GM21526 (cell line): ENCODE results near the gene EYS.

Experiments used
- ATAC-seq: cut with Tn5 transposase; IDR thresholded peaks from one replicate; pipeline ENCODE4 v1.9.1; 2021; ENCODE audit warnings: moderate library complexity; ENCODE audit not compliant: unreplicated experiment, low FRiP score

EYS gene

GRCh38 chr6:64680446-64680845 lies 1026.6 kb downstream of the EYS start:
- no peak for ATAC-seq

- no peak for ATAC-seq
Measured at GRCh38 chr6:64679416-64679815, 1027.6 kb downstream of the EYS start.

GRCh38 chr6:64672651-64673050 lies 1034.4 kb downstream of the EYS start:
- no peak for ATAC-seq

DNA sequence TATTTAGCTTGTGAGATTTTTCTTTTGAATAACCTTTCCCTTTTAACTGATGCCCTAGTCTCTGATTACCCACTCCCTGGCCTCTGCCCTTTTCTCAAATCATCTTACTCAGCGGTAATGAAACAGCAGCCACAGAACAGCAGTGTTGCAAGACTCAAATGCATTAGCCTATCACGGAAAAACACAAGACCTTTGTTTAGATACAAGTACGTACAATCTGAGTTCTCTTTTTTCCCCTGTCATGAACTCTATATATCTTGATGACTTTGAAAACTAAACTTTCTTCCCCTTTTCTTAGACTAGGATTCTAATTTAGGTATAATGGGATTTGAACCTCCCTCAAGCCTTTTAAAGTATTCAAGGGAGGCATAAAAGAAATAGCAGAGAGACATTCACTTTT lies 1034.9 kb downstream of the EYS start:
- no peak for ATAC-seq

- ATAC-seq, result no peak
Measured at GRCh38 chr6:64665137-64665536, 1041.9 kb downstream of the EYS start.

DNA sequence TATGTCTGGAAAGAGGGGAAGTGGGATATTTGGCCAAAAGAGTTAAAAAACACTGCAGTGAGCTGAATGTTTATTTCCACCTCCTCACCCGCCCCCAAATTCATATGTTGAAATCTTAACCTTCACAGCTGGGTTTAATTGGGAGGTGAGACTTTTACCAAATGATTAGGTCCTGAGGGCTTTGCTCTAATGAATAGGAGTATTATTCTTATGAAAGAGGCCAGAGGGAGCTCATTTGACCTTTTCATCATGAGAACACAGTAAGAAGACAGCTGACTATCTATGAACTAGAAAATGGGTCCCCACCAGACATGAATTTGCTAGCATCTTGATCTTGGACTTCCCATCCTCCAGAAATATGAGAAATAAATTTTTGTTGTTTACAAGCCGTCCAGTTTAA lies 1042.5 kb downstream of the EYS start:
- ATAC-seq, result no peak

- ATAC-seq, result no peak
Measured at GRCh38 chr6:64644024-64644423, 1063.0 kb downstream of the EYS start.

DNA sequence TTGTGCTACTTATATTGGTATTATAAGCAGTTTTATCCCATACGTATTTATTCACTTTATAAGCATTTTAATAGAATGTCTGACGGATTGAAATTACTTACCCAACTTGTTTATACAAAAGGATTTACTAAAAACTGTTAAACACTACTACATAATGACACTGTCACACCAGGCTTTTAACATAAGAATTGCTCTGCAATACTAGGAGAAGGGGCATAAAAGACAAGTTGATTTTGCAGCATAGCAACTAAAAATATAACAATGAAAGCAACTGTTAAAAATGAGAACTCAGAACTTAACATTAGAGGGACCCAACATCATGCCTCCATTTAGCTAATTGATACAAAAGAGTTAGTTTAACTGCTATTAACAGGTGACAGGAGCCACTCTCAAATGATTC lies 1076.1 kb downstream of the EYS start:
- ATAC-seq, result no peak

GRCh38 chr6:64622944-64623343 lies 1084.1 kb downstream of the EYS start:
- ATAC-seq, result no peak

GRCh38 chr6:64602993-64603392 lies 1104.0 kb downstream of the EYS start:
- ATAC-seq, result no peak

DNA sequence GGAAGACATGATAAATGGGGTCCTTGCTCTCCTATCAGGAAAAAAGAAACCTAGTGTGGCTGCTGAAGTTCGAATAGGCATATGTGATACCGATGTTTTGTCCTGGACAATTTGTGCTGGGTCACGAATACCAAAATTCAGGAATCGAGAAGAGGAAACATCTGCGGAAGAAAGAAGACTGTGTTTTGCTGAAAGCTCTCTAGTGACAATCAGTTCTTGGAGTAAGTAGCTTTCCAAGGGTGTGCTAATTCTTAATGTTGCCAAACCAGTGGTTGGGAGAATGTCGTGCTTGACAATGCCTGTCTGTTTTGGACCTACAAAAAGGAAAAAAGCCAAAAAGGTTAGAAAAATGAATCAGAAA lies 1115.4 kb downstream of the EYS start:
- ATAC-seq, result no peak

DNA sequence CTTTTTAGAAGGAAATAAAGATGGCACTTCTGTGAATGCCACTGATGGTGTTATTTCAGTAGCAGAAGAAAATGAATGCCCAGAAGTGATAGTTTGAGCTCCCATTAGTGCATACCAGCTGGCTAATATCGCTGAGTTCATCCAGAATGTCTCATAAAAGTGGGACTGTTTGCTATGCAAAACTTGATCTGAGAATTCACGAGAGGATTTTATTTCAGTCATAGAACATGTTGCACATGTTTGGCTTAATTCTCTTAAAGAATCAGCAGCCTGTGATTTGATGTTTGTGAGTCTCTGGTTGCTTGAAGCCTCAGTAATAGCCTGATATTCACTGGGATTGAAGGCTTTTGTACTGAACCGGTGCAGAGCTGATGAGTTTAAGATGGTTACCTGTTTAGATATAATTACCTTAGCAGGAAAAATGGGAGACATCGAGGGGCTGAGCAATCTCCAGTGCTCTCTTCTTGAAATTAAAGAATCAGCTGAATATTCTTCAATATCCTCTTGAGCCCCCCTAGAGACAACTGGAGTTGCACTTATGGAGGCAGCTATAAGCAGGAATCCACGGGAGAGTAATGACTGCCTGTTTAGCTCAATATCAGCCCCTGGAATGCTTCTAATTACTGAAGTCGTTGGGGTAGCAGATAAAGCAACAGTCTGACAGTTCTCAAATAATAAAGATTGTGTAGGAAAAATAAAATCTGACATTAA lies 1115.9 kb downstream of the EYS start:
- ATAC-seq, result no peak

DNA sequence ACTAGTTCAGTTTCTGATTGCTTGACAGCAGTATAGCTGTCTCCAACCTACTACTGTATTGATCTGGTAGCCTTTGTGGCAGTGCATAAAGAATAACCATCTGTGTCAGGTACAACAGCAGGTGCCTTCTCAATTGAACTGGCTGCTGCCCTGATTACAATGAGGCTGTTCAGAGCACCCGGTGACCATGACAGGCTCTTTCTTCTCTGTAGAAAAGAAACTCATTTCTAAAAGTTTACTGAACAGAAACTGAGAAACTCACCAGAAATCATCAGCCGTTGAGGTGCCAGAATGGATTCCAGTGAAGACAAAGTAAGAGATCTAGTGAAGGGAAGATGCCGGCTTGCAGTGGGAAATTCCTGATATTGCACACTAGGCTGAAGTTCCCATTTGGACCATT lies 1117.1 kb downstream of the EYS start:
- ATAC-seq, result no peak

DNA sequence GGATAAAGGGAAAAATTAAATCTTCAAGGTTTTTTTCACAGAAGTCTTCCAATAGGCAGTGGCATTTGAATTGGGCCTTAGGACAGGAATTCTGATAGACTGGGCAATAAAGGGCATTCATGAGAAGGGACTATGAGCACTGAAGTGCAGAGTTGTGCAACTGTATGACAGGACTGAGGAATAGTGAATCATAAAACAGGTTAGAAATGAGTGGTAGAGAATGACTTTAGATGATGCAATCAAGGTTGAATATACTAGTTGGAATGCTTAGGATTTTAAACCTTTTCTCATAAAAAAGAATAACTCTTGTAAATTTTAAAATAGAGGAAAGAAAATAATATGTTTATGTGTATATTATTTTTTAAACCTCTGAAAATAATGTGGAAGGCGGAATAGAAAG lies 1126.7 kb downstream of the EYS start:
- ATAC-seq, result no peak

DNA sequence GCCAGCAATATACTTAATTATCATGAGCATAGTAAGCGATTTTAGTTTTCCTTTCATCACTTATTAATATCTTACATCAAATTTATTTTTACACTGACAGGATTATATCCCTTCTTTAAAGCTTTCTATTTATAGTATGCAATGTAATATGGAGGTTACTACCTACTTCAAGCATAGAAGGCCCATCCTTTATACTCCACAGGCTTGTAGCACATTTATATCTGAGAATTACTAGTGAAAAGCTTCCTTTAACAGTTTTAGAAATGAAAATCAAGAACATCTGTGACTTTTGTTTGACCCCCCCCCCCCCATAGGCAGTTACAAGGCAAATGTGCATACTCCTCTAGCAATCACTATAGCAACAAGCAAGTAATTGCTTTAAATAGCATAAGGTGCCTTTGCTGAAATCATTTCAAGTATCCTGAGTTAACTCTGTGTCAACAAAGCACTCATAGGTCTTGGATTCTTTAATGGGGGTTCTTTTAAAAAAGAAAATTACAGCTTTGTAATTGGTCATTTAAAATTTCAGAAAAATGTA lies 1153.7 kb downstream of the EYS start:
- no peak for ATAC-seq

DNA sequence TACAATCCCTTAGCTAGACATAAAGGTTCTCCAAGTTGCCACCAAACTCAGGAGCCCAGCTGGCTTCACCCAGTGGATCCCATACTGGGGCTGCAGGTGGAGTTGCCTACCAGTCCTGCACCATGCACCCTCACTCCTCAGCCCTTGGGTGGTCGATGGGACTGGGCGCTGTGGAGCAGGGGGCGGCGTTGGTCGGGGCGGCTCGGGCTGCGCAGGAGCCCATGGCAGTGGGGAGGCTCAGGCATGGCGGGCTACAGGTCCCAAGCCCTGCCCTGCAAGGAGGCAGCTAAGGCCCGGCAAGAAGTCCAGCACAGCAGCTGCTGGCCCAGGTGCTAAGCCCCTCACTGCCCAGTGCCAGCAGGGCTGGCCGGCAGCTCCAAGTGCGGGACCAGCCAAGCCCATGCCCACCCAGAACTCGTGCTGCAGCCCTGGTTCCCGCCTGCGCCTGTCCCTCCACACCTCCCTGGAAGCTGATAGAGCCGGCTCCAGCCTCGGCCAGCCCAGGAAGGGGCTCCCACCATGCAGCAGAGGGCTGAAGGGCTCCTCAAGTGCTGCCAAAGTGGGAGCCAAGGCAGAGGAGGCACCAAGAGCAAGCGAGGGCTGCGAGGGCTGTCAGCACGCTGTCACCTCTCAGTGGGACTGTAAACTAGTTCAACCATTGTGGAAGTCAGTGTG lies 1159.3 kb downstream of the EYS start:
- ATAC-seq, result no peak

DNA sequence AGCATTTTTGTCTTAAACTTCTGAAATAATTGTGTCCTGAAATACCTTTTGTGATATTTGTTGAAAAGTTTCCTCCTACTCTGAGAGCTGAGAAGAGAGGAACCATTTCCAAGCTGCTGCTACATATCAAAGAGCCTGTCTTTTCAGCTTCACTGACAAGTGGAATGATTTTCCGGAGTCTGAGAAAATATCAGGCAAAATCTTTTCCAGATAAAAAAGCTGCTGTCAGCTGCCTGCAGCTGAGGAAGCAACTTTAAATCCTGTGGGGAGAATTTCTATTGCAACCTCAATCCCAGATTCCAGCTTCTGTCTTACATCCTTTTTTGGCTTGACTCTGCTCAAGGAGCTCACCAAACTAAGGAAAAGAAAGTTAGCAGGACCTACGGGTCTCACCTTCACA lies 1167.1 kb downstream of the EYS start:
- no peak for ATAC-seq

- no peak for ATAC-seq
Measured at GRCh38 chr6:64538722-64539121, 1168.3 kb downstream of the EYS start.

- ATAC-seq, result no peak
Measured at GRCh38 chr6:64527899-64528298, 1179.1 kb downstream of the EYS start.

DNA sequence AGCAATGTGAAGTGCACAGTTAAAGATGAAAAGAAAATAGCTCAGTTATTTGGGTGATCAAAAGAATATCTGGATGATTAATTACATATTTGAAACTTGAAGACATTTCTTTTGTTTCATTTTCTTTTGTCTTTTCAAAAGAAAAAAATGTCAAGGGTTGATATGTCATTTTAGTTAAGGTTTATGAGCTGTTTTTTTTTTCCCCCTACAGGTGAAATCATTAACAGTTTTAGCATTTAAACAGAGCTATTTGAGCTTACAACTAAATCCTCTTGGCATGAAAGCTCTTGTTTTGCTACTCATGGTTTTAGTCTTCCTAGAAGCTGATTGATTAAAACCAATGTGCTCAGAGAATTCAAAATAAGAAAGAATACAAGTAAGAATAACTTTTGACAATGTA lies 1184.2 kb downstream of the EYS start:
- no peak for ATAC-seq

DNA sequence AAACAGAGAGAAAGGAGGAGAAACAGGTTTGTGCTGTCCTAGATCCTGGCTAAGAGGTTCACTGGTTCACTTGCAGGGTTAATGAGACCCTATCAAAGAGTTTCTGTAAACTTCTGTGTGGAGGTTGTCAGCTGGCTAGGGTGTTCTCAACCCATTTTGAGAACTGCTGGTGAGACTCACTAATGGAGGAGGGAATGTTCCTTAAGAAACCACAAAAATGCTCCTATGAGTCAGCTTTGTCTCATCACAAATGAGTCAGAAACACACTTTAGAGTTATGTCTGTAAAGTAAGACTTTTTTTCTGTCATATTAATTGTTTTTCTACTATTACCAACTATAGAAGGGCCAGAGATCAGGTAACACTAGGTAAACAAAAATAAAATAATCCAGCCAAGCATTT lies 1187.0 kb downstream of the EYS start:
- ATAC-seq, result no peak

GRCh38 chr6:64516393-64516792 lies 1190.6 kb downstream of the EYS start:
- ATAC-seq, result no peak
